Cardiac fibroblast (primary cell): ENCODE results near the gene LCLAT1.

Experiments
- DNase-seq, 2 donors: peaks; one replicate each; pipeline versions ENCODE4 v3.0.0 to v3.0.0-alpha.2; 2010; ENCODE audit warnings: low read depth in 2 of 2
- H3K4me3 ChIP-seq, 2 donors: replicated peaks in 1 of 2; 1 replicate in 1 of 2; 2 replicates in 1 of 2; pipeline ENCODE4 v1.5.1; 2011; ENCODE audit warnings: low read depth in 2 of 2, low read length in 2 of 2, mild to moderate bottlenecking in 2 of 2, moderate library complexity in 1 of 2
- TF ChIP-seq, protein P1 (sequence below): IDR thresholded peaks from one replicate; pipeline ENCODE4 v1.5.1; 2011; ENCODE audit warnings: low read depth, mild to moderate bottlenecking, low read length, inconsistent platforms

Gene LCLAT1

DNA sequence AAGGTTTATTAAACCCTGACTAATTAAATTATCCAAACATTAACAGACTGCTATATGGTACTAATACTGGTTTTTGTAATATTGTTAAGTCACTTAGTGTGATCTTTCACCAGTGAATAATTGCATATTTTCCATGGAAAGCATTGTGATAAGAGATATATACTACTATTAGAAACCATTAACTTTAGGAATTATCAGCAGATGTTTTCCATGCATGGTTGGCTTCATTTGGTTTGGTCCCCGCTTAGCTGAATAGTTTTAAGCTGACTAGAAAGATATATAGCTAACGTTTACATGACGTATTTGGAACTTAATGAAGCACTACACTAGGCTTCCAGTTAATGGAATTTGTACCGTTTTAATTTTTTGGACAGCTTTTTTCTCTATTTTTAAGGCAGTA, 37.9 kb downstream of the LCLAT1 start:
- TF ChIP-seq, protein P1, sequence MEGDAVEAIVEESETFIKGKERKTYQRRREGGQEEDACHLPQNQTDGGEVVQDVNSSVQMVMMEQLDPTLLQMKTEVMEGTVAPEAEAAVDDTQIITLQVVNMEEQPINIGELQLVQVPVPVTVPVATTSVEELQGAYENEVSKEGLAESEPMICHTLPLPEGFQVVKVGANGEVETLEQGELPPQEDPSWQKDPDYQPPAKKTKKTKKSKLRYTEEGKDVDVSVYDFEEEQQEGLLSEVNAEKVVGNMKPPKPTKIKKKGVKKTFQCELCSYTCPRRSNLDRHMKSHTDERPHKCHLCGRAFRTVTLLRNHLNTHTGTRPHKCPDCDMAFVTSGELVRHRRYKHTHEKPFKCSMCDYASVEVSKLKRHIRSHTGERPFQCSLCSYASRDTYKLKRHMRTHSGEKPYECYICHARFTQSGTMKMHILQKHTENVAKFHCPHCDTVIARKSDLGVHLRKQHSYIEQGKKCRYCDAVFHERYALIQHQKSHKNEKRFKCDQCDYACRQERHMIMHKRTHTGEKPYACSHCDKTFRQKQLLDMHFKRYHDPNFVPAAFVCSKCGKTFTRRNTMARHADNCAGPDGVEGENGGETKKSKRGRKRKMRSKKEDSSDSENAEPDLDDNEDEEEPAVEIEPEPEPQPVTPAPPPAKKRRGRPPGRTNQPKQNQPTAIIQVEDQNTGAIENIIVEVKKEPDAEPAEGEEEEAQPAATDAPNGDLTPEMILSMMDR = no peak
- no peak overlapping the region for H3K4me3 ChIP-seq
- DNase-seq = no peak

DNA sequence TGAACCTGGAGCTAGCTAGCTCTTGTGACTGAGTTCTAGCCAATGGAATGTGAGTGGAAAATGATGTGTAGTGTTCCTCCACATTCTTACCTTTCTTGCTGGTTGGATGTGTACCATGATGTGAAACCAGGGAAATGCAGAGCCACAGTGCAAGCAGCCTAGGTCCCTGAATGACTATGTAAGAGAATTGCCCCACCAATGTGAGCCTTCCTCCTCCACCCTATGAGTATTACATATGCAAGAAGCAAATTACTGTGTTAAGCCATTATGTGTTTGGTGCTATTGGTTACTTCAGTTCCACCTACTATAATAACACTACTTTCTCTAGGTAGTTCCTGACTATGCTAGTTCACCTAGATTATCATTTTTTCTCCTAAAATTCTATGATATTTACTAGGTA, 39.6 kb downstream of the LCLAT1 start:
- TF ChIP-seq, protein P1 = no peak
- no peak for DNase-seq
- no peak overlapping the region for H3K4me3 ChIP-seq

DNA sequence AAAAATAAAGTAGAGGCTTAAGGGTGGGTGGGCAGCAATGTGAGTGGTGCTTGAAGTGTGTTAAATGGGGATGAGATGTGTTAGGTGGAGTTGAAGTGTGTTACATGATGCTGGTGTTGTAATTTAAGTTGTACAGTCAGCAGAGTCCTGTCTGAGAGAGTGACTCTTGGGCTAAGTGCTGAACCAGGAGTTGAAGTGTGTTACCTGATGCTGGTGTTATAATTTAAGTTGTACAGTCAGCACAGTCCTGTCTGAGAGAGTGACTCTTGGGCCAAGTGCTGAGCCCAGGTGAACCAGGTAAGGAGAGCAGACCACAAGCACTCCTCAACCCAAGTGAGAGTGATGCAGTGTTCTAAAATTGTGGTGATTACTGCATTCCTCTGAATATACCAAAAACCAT, 40.6 kb downstream of the LCLAT1 start:
- TF ChIP-seq, protein P1 = no peak
- H3K4me3 ChIP-seq = no peak overlapping the region

DNA sequence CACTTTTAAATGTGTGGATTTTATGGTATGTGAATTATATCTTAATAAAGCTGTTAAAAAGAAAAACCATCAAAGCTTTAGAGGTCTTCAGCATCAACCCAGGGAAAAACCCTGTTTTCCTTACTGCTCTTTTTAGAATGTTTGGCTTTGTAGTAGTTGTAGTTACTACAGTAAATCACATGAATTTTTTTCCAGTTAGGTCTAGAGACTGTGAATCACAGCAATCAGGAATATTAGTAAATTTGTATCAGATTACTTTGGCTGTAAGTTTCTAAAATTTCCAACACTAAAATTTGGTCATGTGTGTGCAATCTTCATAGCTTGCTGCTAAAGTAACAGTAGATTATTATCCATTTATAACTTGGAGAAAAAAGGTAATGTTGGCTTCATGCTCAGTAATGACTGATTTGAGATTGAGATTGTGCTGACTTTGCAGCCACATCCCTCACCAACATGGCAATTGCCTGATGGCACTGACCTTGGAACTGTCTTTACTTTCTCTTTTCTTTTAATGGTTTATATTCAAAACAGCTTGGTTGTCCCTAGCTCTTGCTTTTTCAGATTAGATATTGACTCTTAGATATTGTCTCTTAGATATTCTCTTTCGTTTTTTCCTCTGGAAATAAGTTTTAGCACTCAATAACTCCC, 41.1 kb downstream of the LCLAT1 start:
- TF ChIP-seq, protein P1 = no peak
- no peak overlapping the region for H3K4me3 ChIP-seq
- DNase-seq = no peak

More for the DNA sequence above, 40.6 kb downstream of the LCLAT1 start:
- no peak for DNase-seq

DNA sequence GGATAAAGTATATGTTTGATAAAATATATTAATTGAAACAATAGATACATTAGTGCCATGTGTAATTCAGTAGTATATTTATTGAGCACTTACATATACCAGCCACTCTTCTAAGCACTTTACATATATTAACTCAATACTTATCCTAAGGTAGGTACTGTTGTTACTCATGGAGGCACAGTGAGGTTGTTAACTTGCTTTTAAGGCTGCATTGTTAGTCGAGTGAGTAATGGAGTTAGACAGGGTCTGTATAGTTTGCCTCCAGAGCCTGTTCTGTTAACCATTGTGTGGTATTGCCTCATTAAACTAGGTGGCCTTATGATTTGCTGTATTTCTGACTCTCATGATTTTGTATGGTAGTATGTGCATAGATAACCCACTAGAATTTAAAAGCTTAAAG, 44.2 kb downstream of the LCLAT1 start:
- TF ChIP-seq, protein P1 = no peak
- H3K4me3 ChIP-seq = no peak overlapping the region

DNA sequence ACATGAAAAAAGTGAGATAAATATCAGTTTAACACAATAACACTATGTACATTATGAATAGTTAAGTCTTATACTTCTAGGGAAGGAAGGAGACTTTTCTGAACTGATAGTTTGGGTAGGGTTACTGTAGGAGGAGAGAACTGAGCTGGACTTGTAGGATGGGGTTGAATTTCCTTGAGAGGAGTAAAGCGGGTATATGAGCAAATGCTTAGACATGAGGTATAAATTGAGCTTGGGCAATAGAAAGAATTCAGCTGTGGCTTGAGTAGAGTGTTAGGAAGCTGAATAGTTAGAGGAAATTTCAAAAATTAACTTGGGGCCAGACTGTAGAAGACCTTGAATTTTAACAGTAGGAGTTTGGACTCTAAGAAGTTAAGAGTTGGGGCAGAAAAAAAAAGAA, 45.1 kb downstream of the LCLAT1 start:
- TF ChIP-seq, protein P1 = no peak
- DNase-seq = no peak
- no peak overlapping the region for H3K4me3 ChIP-seq

More for the DNA sequence above, 44.2 kb downstream of the LCLAT1 start:
- DNase-seq = no peak

DNA sequence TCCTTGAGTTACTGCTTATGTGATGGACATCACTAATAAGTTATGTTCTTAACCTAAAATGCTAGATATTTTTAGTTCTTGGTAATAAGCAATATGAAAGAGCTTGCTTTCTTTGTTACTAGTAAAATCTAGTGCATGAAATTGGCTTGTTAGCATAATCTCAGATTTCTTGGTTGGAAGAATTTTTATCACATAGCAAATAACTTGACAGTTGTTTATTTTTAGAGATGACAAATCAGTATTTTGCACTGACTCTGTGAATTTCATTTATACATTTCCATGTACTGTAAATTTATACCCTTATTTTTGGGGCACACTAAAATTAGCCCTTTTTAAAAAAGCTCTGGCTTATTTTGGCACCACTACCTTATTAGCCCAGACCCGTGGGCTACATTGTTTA, 45.6 kb downstream of the LCLAT1 start:
- TF ChIP-seq, protein P1 = no peak
- no peak overlapping the region for H3K4me3 ChIP-seq
- no peak for DNase-seq
